NCI-H526 treated with DMSO at 0.1 percent for 48 hours (cell line): ENCODE results near the gene GRAMD1B.
"Not testable (repeated sequence)": the region's sequence is repeated elsewhere in the genome, so short reads cannot be mapped to it uniquely, and the experiment has no call there.

Experiments used
- DNase-seq: peaks from one replicate; lab custom pipeline; 2025; lab: John Stamatoyannopoulos, UW

Gene GRAMD1B

GRCh38 chr11:123509737-123510578, 79.9 kb downstream of the GRAMD1B start:
- no peak for DNase-seq

DNA sequence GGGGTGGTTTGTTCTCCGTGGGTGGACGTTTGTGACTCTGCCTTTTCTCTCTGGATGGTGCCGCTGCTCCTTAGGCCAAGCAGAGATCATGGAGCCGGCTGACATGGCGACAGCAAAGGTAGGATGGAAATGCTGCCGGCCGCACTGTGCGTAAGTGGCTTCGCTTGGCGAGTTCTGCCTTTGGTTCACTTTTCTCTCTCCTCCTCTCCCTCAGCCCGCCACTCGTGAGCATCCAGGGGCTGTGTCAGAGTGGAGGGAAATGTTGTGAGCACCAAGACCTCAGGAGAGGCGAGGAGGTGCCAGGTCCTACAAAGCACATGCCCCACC, 80.5 kb downstream of the GRAMD1B start:
- no peak for DNase-seq

DNA sequence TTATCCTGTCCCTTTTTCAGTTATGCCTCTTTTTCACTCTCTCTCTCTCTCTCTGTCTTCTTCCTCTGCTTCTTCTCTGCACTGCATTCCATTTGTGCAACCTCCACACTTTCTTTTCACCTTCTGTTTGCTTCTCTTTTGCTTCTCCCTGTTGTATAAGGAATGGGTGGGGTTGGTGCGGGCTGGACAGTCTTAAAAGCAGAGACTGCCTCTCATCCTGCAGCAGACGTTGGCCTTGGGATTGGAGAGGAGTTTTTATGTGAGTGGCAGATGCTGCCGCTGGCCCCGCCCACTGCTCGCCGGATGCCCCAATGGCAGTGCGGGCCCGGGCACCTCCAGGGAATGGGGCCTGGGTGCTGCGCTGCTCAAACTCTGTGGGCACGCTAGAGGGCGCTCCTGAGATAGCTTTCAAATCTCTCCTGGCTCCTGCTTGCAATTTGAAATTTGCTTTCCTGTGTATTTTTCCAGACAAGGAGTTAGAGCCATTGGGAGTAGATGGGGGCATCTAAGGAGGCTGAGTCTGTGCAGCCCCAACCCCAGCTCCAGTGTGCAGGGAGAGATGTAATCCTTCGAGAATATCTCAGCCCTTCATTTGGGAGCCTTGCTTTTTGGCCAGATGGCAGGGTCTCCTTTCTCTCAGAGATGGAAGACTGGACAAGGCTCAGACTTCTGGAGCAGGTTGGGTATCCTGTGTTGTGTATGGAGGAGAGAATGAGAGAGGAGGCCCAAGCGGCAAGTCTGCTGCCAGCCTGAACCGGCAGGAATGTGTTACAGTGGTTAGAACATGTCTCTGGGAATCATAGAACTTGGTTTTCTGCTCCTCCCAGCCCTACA, 81.2 kb downstream of the GRAMD1B start:
- DNase-seq, result peak; percentile 99

DNA sequence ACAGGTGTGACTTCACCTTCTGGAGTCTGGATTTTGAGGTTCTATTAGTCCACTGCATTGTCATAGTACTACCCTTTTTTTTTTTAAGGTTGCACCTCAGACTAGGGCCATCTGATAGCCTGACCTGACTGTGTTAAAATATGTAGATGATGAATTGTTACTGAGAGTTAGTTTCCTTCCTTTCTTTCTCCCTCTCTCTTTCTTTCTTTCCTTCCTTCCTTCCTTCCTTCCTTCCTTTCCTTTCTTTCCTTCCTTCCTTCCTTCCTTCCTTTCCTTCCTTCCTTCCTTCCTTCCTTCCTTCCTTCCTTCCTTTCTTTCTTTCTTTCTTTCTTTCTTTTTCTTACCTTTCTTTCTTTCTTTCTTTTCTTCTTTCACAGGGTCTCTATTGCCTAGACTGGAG, 83.2 kb downstream of the GRAMD1B start:
- DNase-seq, result not testable (repeated sequence)

DNA sequence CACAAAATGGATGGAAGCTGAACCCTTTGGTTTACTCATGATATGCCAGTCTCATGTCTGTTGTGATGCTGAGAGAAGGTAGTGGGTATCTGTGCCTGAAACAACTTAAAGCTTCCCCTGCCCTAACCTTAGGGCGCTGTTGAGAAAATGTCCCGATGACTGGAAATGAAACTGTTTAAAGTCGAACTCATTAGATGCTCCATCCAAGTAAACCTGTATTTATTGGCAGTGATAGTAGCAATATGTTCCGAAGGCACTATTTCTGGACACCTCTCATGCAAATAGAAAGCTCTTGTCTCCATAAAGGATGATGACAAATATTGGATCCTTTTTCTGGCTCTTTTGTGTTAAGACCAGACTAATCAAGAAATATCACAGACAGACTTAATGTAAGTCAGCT, 86.2 kb downstream of the GRAMD1B start:
- DNase-seq, result no peak

DNA sequence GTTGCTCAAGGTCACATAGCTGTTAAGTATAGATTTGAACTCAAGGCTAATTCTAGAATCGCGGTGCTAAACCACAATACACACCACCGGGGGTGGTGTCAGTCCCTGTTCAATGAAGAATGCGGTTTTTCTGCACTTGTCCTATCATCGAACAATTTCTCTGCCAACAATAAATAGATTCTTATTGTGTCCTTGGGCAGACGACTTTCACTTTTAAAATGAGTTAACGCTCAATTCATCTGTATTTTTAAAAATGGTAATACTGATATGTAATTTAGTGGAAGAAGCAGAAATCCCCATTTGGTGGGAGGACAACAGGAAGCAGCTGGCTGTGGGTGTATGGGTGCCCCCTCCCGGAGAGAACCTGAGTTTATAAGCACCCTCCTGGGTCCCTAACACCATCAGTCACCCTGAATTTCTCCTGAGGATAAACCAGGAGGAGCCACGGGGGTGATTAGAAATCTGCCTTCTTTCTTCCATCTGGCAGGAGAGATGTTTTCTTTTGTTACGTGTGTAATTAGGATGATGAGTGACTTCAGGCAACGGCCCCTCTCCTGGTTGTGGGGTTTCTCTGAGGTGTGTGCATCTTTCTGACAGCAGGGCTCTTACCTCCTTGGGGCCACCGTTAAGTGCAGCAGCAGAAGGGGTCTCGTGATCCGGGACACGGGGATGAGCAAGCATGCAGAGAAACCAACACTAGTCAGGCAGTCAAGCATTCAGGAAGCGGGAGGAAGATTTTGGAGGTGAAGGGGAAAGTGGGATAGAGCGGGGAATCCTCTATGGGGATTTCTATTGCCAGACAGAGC, 87.7 kb downstream of the GRAMD1B start:
- DNase-seq, result no peak

DNA sequence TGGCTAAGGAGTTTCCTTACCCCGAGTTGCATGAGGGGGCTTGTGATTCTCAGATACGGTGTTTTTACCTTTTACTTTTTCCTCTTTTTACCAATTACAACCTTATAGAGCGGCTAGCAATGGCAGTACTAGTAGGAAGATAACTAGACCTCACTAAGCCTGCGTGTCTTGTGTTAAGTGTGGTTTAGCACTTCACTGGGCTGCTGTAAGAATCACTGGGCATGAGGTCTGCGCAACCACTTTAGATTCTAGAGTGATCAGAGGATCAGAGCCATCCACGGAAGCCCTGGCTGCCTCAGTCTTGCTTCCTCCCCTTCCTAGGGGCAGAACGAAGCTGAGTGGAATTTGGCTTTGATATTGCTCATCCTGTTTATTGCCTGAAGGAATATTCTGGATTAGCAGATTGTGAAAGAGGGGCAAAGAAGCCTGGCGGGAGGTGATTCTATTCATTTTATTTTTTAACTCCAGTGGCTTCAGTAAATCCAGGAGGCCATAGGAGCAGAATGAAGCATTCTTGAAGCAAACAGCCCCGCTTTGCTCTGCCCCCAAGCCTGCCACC, 88.5 kb downstream of the GRAMD1B start:
- no peak for DNase-seq

- no peak for DNase-seq
These were observed 89.2 kb downstream of the GRAMD1B start for GRCh38 chr11:123519055-123519796.

- no peak for DNase-seq
These were observed 89.7 kb downstream of the GRAMD1B start for GRCh38 chr11:123519797-123520193.

- DNase-seq, result not testable (repeated sequence)
These were observed 90.4 kb downstream of the GRAMD1B start for GRCh38 chr11:123520476-123520875.

DNA sequence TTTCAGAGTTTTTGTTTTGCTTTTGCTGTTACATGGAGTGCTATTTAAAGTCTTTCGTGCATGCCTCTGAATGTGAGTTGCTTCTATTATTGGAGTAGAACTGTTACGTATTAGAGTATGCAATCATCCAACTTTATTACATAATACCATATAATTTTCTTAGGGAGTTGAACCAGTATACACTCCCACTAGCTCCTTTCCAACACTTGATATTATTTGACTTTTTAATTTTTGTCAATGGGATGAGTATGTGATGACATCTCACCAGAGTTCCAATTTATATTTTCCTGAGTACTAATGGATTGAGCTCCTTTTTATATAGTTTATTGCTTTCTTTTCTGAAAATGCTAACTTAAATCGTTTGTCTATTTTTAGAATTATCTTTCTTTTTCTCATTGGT, 90.9 kb downstream of the GRAMD1B start:
- DNase-seq, result no peak

DNA sequence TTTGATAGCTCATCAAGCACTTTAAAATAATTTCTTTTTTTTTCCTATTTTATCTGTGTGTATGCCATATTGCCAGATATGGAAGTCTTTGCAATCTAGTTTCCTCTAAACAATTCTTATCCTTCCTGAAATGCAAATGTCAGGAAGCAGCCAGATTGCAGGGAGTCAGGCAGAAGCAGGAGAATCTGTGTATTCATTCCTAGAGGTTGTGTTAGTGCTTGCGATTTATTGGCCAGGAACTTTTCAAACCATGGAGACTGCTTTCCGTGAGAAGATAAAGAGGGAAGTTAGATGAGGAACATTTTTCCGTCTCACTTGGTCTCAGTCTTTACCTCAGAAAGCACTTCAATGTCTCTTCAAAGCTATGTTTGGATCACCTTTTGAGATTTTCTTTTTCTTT, 91.9 kb downstream of the GRAMD1B start:
- no peak for DNase-seq

- no peak for DNase-seq
These were observed 93.5 kb downstream of the GRAMD1B start for GRCh38 chr11:123523539-123523938.

DNA sequence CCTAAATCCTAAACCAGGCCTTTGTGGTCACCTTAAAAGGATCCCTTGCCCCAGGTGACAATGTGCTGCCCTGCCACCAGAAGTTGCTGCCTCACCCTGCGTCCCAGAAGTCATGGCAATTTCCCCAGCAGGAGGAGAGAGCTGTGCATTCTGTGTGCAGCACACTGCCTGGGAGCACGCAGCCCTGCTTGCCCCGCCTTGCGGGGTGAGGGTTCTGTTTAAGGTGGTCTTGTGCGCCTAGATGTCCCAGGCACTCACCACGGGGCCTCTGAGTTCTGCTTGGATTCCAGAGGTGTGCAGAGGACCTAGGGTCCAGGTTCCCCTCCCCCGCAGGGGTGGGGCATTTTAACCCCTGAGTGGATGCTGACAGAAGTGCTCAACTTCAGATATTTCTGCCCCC, 95.0 kb downstream of the GRAMD1B start:
- no peak for DNase-seq

GRCh38 chr11:123525511-123525918, 95.4 kb downstream of the GRAMD1B start:
- DNase-seq, result peak; percentile 68

DNA sequence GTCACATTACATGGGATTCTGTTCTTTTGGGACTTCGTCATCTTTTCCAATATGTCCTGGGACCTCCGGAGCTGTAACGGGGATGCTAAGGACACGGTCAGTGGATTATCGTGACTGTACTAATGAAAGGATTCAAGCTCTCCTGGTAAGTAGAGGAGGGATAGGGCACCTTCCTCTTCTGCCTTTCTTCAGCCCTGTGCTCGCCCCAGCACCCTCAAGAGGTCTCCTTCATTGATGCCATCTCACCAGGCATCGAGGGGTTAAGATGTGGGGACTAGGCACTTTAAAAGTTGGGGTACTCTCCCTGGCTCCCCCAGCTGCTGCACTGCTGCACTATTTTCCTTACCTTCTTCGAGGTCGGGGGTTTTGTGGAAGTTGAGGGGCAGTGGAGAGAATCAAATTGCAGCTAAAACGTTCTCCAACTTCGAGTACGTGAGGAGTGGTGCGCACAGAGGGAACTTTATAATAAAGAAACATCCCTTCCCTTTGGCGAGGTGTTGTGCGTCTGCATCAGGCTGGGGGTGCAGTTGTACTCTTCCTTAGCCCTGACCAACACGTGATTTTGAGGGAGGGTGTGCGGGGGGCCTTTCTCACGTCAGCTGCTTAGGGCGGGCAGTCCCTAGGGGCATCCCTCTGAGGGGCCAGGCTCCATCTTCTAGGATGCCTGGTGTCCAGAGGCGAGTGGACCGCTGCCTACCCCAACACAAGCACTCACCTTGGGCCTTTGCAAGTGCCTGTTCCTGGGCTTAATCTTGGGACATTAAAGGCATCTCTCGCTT, 96.1 kb downstream of the GRAMD1B start:
- no peak for DNase-seq

- DNase-seq, result no peak
These were observed 96.8 kb downstream of the GRAMD1B start for GRCh38 chr11:123526918-123527317.

- DNase-seq, result no peak
These were observed 97.5 kb downstream of the GRAMD1B start for GRCh38 chr11:123527526-123527925.

- DNase-seq, result no peak
These were observed 97.9 kb downstream of the GRAMD1B start for GRCh38 chr11:123527947-123528346.

- no peak for DNase-seq
These were observed 101.3 kb downstream of the GRAMD1B start for GRCh38 chr11:123531325-123531724.

GRCh38 chr11:123532131-123532530, 102.1 kb downstream of the GRAMD1B start:
- no peak for DNase-seq
